Head of caudate nucleus (tissue), 42 donors: ENCODE measurements around the gene THAP8.
"Not testable (repeated sequence)": the region's sequence is repeated elsewhere in the genome, so short reads cannot be mapped to it uniquely, and the experiment has no call there.

Experiments
- DNase-seq, 42 donors: peaks; one replicate each; pipeline versions ENCODE4 v3.0.0 to v3.0.0-alpha.2; 2020 to 2021; ENCODE audit warnings: mixed read lengths in 7 of 42
- intact Hi-C: fragments of 100-400 bp; cut with DNase I; formaldehyde crosslinking; loops from one replicate; pipeline ENCODE4 v1.15.0; 2022

Gene THAP8

GRCh38 chr19:36073121-36073876 lies 19.2 kb upstream of the THAP8 start:
- intact Hi-C loops, result no loop called here

GRCh38 chr19:36072081-36072480 lies 18.0 kb upstream of the THAP8 start:
- intact Hi-C loops, result no loop called here
- no peak for DNase-seq

More at GRCh38 chr19:36073121-36073876, 19.2 kb upstream of the THAP8 start:
- DNase-seq, result no peak

GRCh38 chr19:36068810-36069499 lies 14.9 kb upstream of the THAP8 start:
- intact Hi-C loops, DNase-seq: not testable (repeated sequence)

GRCh38 chr19:36067681-36068080 lies 13.6 kb upstream of the THAP8 start:
- intact Hi-C loops, result no loop called here
- no peak for DNase-seq

- intact Hi-C loops, result no loop called here
These were observed 10.7 kb upstream of the THAP8 start for GRCh38 chr19:36064826-36065225.

GRCh38 chr19:36061367-36061766 lies 7.3 kb upstream of the THAP8 start:
- DNase-seq, result no peak
- intact Hi-C loops, result loop anchor here (2.0 kb wide), 1 partner anchor 109 kb away; no protein-coding TSS in a partner anchor

More at GRCh38 chr19:36064826-36065225, 10.7 kb upstream of the THAP8 start:
- DNase-seq, result no peak

GRCh38 chr19:36060430-36060829 lies 6.3 kb upstream of the THAP8 start:
- intact Hi-C loops, result loop anchor here (2.0 kb wide), 1 partner anchor 110 kb away; no protein-coding TSS in a partner anchor
- DNase-seq, result peak; percentile 59 to 93 (median 84)

GRCh38 chr19:36059180-36059910 lies 5.3 kb upstream of the THAP8 start:
- no peak for DNase-seq
- intact Hi-C loops, result loop anchor here (10.0 kb wide), 2 partner anchors 65 to 425 kb away; partner anchors contain the start of genes SDHAF1 and ZNF566

- no peak for DNase-seq
- intact Hi-C loops, result loop anchor here (10.0 kb wide), 2 partner anchors 64 to 426 kb away; partner anchors contain the start of genes SDHAF1 and ZNF566
These were observed 4.5 kb upstream of the THAP8 start for GRCh38 chr19:36058481-36059179.

- peak; percentile 89 to 97 (median 94) for DNase-seq
- intact Hi-C loops, result loop anchor here (2.0 to 10.0 kb wide), 3 partner anchors 60 to 430 kb away; partner anchors contain the start of genes POLR2I, SDHAF1, TBCB and ZNF566
These were observed 925 bp upstream of the THAP8 start, which contains the start of gene WDR62 for GRCh38 chr19:36054733-36055686. Gene WDR62 (plus strand): TSS chr19:36054897. CDS start chr19:36054972, 75 bp downstream.

GRCh38 chr19:36051637-36052036 lies 2.4 kb downstream of the THAP8 start:
- intact Hi-C loops, result loop anchor here (10.0 kb wide), 2 partner anchors 57 to 433 kb away; partner anchors contain the start of genes SDHAF1 and ZNF566
- DNase-seq, result no peak

- intact Hi-C loops, result loop anchor here (10.0 kb wide), 2 partner anchors 56 to 434 kb away; partner anchors contain the start of genes SDHAF1 and ZNF566
- peak in 37 of 42 donors; percentile 27 to 80 (median 60) for DNase-seq
These were observed 2.8 kb downstream of the THAP8 start for GRCh38 chr19:36051236-36051635.

GRCh38 chr19:36049080-36049698 lies 4.9 kb downstream of the THAP8 start:
- intact Hi-C loops, result no loop called here
- no peak for DNase-seq

- intact Hi-C loops, result no loop called here
- no peak for DNase-seq
These were observed 6.2 kb downstream of the THAP8 start for GRCh38 chr19:36047835-36048234.

GRCh38 chr19:36046443-36047050 lies 7.5 kb downstream of the THAP8 start:
- DNase-seq, result peak; percentile 30 to 89 (median 65)
- intact Hi-C loops, result no loop called here

GRCh38 chr19:36043952-36044351 lies 10.1 kb downstream of the THAP8 start:
- DNase-seq, result peak in 8 of 42 donors; percentile 21 to 62 (median 38)
- intact Hi-C loops, result no loop called here
